NCI-H524 treated with DMSO at 0.1 percent for 48 hours (cell line): ENCODE data around the gene MAP3K12.
"Not testable (repeated sequence)": the region's sequence is repeated elsewhere in the genome, so short reads cannot be mapped to it uniquely, and the experiment has no call there.

ENCODE experiments used
- DNase-seq: peaks from one replicate; lab custom pipeline; 2025; lab: John Stamatoyannopoulos, UW

Gene MAP3K12

GRCh38 chr12:53499266-53500141, at the start of gene MAP3K12:
MAP3K12 (minus strand) TSS chr12:53499458; CDS start chr12:53487391, 12,067 bp downstream.
- no peak for DNase-seq

DNA sequence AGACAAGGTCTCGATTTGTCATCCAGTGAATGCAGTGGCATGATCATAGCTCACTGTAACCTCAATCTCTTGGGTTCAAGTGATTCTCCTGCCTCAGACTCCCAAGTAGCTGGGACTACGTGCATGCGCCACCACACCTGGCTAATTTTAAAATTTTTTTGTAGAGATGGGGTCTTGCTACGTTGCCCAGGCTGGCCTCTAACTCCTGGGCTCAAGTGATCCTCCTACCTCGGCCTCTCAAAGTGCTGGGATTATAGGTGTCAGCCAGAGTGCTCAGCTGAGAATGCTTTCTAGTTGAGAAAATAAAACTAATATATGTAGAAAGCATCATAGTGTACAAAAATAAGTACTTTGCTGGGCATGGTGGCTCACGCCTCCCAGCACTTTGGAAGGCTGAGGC, 49.1 kb upstream of the MAP3K12 start:
- DNase-seq, result not testable (repeated sequence)

- no peak for DNase-seq
Measured at GRCh38 chr12:53543539-53543938, 44.3 kb upstream of the MAP3K12 start.

GRCh38 chr12:53539526-53539925, 40.3 kb upstream of the MAP3K12 start:
- DNase-seq, result no peak

- DNase-seq, result no peak
Measured at GRCh38 chr12:53538209-53538689, 39.0 kb upstream of the MAP3K12 start.

- DNase-seq, result no peak
Measured at GRCh38 chr12:53536962-53537361, 37.7 kb upstream of the MAP3K12 start.

- no peak for DNase-seq
Measured at GRCh38 chr12:53533471-53533870, 34.2 kb upstream of the MAP3K12 start.

DNA sequence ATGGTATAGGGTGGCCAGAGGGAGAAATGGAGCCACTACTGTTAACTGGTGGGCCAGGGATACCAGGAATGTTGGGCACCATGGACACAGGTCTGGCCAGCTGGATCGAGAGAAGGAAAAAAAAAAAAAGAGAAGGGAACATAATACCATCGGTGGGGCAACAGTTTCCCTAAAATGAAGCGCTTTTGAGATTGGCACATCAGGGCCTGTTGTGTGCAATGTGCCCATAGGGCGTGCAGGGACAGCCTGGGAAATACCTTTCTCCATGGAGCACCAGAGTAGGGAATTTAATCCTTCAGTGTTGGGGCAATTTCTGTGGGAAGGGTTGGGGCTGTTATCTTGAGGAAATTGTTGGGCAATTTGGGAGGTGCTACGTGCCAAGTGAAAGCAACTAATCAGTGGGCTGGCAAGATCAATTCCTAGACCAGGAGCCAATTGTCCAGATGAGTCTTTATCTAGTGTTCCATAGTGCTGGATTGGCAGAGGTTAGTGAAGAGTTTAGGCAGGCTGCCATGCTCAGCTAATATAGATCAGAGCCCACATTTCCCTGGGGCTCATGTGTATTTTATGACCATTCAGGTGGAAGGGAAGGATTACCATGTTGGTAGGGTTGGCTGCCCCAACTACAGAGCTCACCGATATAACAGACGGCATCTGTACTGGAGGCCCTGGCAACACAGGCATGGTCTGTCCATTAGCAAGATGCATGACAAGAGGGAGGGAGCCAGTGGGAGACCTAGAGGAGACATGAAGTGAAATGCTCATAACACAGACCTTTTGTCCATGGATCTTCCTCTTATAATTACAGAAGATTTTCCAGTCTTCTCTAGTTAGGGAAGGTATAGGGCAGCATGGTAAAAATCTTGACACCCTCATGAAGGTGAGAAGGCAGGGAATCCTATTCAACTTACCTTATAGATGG, 33.5 kb upstream of the MAP3K12 start:
- DNase-seq, result no peak

DNA sequence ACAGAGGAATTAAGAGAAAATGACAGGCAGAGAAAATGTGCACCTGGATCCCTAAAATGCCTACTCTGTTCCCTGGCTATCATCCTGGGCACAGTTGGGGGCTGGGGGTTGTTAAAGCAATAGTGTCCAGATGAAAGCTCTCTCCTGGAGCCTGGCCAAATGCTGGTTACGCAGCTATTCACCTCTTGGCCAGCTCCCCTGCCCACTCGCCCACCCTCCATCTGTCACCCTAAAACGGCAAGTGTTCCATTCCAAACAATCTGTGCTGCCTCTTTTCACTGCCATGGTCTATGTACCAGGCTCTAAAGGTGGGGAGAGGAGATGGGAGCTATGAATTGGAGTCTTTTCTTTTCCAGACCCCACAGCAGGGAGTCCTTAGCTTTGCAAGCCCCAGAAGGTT, 32.8 kb upstream of the MAP3K12 start:
- peak; percentile 72 for DNase-seq

DNA sequence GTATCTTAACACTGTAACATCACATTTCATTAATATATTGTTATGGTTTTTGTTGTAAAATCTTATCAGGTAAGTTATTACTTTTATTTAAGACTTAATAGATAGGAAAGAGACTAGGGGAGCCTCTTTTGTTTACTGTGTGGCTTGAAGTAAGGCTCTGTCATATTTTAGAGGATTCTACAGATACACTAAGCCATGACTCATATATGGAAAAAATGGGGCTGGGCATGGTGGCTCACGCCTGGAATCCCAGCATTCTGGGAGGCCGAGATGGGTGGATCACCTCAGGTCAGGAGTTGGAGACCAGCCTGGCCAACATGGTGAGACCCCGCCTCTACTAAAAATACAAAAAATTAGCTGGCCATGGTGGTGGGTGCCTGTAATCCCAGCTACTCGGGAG, 31.7 kb upstream of the MAP3K12 start:
- no peak for DNase-seq

- peak; percentile 51 for DNase-seq
Measured at GRCh38 chr12:53530061-53530460, 30.8 kb upstream of the MAP3K12 start.

DNA sequence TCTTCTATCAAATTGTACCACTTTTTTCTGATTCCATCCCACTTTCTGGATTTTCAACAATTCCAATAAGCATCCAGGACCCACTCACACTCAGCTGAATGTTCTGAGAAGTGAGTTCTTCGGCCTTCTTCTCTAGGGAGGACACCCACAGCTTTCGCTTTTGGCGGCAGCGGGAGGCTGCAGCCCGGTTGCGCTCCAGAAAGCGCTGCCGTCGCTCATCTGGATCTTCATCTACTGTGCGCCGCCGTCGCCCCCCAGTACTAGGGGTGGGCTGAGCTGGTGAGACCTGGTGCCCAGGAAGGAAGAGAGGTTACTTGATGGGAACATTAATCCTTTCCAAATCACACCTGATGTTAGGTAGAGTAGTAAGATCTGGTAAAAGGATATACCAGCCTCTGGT, 25.2 kb upstream of the MAP3K12 start:
- DNase-seq, result no peak

DNA sequence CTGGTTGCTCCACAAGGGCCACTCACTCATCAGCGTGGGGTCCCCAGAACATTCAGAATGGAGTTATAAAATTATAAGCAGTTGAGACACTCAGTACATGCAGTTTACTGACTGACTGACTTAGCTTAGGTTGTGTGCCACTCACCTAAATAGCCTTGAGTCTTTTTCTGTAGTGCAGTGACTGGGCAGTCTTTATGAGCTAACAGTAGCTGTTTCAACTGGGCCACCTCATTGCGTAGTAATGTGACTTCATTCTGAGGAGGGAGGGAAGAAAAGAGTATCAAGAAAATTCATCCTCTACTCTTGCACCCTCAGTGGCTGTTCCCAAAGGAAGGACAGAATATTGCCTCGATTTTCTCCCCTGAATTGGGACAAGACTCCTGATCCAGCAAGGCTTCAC, 23.9 kb upstream of the MAP3K12 start:
- DNase-seq, result no peak

DNA sequence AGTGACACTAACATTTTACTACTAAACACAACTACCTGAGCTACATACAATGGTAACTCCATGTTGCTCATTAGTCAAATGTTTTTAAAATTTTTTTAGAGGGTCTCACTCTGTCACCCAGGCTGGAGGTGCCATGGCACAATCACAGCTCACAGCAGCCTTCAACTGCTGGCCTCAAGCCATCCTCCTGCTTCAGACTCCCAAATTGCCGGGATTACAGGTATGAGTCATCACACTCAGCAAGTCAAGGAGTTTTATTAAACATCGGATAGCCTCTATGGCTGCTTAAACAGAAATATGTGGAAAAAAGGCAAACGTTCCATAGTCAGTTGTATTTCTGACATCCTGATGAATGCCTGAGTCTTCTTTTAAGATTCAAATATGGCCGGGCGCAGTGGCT, 19.1 kb upstream of the MAP3K12 start:
- DNase-seq, result no peak

GRCh38 chr12:53516758-53517455, 17.6 kb upstream of the MAP3K12 start:
- peak; percentile 50 for DNase-seq

GRCh38 chr12:53515291-53515680, 16.0 kb upstream of the MAP3K12 start:
- no peak for DNase-seq

- DNase-seq, result peak; percentile 86
Measured at GRCh38 chr12:53514628-53515290, 15.5 kb upstream of the MAP3K12 start.

DNA sequence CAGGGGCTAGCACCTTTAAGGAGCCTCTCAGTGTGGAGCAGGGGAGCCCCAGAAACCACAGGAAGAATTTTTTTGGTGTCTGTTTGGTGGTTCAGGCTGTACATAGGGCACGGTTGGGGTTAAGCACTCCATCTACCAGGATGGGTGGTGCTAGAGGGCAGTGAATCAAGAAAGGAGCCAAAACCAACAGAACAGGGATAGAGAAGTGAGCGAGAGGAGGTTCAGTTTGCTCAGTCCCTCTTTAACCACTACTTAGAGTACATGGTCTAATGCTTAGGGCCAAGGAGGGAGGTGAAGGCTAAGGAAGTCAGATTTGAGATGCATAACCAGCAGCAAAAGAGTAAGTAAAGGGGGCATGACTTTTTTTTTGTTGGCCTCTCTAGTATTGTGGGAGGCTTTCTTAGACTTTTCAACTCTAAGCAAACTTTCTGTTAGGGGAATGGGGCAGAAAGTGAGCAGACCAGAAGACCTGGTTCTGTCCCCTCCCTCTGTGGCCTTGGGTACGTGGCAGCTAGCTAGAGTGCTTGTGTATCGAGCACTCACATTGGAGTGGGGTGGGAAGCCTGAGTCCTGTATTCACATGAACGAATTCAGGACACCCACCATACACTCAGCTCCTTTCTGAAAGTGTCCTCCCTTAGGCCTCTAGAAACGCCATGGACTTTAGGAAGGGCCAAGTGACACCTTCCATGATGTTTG, 14.6 kb upstream of the MAP3K12 start:
- no peak for DNase-seq

DNA sequence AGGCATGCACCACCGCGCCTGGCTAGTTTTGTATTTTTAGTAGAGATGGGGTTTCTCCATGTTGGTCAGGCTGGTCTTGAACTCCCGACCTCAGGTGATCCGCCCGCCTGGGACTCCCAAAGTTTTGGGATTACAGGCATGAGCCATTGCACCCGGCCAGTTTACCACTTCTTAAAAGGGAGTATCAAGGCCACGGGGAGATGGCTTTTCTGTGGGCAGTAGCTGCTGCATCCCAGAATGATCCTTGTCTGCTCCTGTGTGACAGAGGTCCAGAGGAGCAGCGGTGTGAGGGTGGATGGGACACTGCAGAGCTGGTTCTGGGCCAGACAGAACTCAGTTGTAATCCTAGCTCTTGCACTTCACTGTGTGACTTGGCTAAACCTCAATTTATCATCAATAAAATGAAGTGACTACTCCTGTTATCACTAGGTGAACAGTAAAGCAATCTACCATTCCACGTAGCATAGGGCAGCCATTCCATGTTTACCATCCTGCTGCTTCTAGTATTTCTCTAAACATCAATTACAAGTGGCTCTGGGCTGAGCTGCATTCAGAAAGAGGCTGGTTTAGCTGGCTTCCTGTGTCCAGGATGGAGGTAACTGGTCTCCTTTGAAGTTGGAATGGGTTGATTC, 11.0 kb upstream of the MAP3K12 start:
- no peak for DNase-seq

- DNase-seq, result peak; percentile 85
Measured at GRCh38 chr12:53508534-53509170, 9.4 kb upstream of the MAP3K12 start.
